ENCODE data around the gene MLLT6. TPM values are rescaled to one million over a fixed set of nuclear protein-coding genes. Genes with fewer than 3 reads are reported as not detected.

The MLLT6 gene
- polyA plus RNA-seq, 2 of the 4 experiments (the other 2 are of a cell fraction): 28.3 to 28.9 TPM

DNA sequence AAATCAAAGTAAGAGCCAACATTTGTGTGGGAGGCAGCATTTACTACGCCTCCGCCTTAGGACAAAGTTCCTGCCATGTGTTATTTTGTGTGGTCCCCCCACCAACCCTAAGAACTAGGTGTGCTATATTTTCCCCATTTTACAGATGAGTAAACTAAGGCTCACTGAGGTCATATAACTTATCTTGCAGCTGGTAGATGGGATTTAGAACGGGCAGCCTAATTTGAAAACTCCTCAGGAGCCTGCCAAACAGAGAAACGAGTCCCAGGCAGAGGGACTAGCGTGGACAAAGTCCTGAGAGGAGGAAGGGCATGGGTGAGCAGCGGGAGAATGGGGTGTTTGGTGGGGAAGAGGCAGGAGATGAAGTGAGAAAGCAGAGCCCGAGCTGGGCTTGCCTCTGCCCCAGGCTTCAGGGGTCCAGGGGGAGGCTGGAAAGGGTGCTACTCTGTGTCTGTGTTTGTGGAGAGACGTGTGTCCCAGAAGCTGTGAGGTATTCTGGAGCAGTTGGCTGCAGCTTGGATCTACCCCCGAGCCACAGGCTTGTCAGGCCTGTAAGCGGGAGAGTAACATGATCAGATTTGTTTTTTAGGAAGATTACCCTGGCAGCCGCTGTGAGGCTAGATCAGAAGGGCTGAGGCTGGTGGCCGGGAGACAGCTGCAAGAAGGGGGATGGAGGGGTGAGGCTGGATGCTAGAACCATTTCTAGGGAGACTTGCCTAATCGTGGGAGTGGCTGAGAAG is 5.0 kb downstream of the MLLT6 start:
- POLR2A ChIA-PET: interaction anchor here (0.9 kb wide), 1 partner anchor 42 kb away, joined by 3 read pairs; no protein-coding TSS in a partner anchor
- 80% methylated on average over 13 of the region's 13 CpGs for WGBS (ENCODE audit: missing lambda C conversion rate)

GRCh38 chr17:38710604-38710962 is 5.5 kb downstream of the MLLT6 start:
- FAIRE-seq: no peak
- H3K9me3 ChIP-seq: no peaks in the 10 kb centered on the region
- peak in 1 of 2 experiments; percentile 3; a peak in 1 of 6 replicates for ATAC-seq
- no peak overlapping the region for H3K4me3 ChIP-seq
- WGBS (ENCODE audit: missing lambda C conversion rate): 94% methylated on average over 3 of the region's 3 CpGs
- CTCF ChIA-PET: interaction anchor here (0.8 to 5.7 kb wide), 11 partner anchors 9 to 442 kb away, joined by 3 to 64 read pairs (median 6); no protein-coding TSS in a partner anchor
- no peak for TF ChIP-seq ZC3H11A (IDR thresholded peaks at IDR 0.05)
- no peak for TF ChIP-seq SMC3 (IDR thresholded peaks at IDR 0.05)
- no peak for TF ChIP-seq FOSL2 (IDR thresholded peaks at IDR 0.05)
- no peak for TF ChIP-seq FOSL2 (CRISPR knock-in tag; IDR thresholded peaks at IDR 0.05)
- TF ChIP-seq TP53 (CRISPR knock-in tag; IDR thresholded peaks at IDR 0.05): no peak
- TF ChIP-seq ZFP36 (IDR thresholded peaks at IDR 0.05; ENCODE audit: borderline replicate concordance, partially characterized antibody): no peak
- TF ChIP-seq JUNB (IDR thresholded peaks at IDR 0.05): no peak
- TF ChIP-seq, protein P1, sequence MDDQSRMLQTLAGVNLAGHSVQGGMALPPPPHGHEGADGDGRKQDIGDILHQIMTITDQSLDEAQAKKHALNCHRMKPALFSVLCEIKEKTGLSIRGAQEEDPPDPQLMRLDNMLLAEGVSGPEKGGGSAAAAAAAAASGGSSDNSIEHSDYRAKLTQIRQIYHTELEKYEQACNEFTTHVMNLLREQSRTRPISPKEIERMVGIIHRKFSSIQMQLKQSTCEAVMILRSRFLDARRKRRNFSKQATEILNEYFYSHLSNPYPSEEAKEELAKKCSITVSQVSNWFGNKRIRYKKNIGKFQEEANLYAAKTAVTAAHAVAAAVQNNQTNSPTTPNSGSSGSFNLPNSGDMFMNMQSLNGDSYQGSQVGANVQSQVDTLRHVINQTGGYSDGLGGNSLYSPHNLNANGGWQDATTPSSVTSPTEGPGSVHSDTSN (IDR thresholded peaks at IDR 0.05): no peak
- no peak for TF ChIP-seq TFCP2L1 (CRISPR knock-in tag; IDR thresholded peaks at IDR 0.05)
- TF ChIP-seq, protein P2, sequence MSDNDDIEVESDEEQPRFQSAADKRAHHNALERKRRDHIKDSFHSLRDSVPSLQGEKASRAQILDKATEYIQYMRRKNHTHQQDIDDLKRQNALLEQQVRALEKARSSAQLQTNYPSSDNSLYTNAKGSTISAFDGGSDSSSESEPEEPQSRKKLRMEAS (IDR thresholded peaks at IDR 0.05): no peak
- TF ChIP-seq EHF (CRISPR knock-in tag; IDR thresholded peaks at IDR 0.05): no peak
- no peak for TF ChIP-seq ZNF302 (CRISPR knock-in tag; IDR thresholded peaks at IDR 0.05)
- no peak for TF ChIP-seq BCL3 (IDR thresholded peaks at IDR 0.05)
- no peak for TF ChIP-seq NFE2L2 (conservative IDR thresholded peaks at IDR 0.05; ENCODE audit: low read length)
- no peak for TF ChIP-seq RFX5 (IDR thresholded peaks at IDR 0.05)
- TF ChIP-seq CBX8 (IDR thresholded peaks at IDR 0.05): no peak
- no peak for TF ChIP-seq PHF8 (IDR thresholded peaks at IDR 0.05; ENCODE audit: borderline replicate concordance, low read depth)
- no peak for TF ChIP-seq CHD4 (IDR thresholded peaks at IDR 0.05; ENCODE audit: borderline replicate concordance)
- no peak for DNase-seq (ENCODE audit: low read depth in 1 of 2, low spot score in 1 of 2)
- POLR2A ChIA-PET: interaction anchor here (0.9 kb wide), 1 partner anchor 41 kb away, joined by 3 read pairs; no protein-coding TSS in a partner anchor
- no peak overlapping the region for H3K27ac ChIP-seq
- H3K4me2 ChIP-seq: no peak overlapping the region
- peaks cover 16% of the 10 kb centered on the region for H3K4me1 ChIP-seq

More for the DNA sequence above, 5.0 kb downstream of the MLLT6 start:
- DNase-seq (ENCODE audit: low read depth in 1 of 2, low spot score in 1 of 2) (no peak), ATAC-seq (no peak), FAIRE-seq (no peak)
- CTCF ChIA-PET: interaction anchor here (0.8 to 5.7 kb wide), 14 partner anchors 8 to 443 kb away, joined by 3 to 64 read pairs (median 6); no protein-coding TSS in a partner anchor
- no peak overlapping the region for H3K4me3 ChIP-seq
- TF ChIP-seq, protein P3, sequence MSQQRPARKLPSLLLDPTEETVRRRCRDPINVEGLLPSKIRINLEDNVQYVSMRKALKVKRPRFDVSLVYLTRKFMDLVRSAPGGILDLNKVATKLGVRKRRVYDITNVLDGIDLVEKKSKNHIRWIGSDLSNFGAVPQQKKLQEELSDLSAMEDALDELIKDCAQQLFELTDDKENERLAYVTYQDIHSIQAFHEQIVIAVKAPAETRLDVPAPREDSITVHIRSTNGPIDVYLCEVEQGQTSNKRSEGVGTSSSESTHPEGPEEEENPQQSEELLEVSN (IDR thresholded peaks at IDR 0.05; ENCODE audit: borderline replicate concordance, low read depth): no peak
- no peak for TF ChIP-seq ESRRA (IDR thresholded peaks at IDR 0.05; ENCODE audit: borderline replicate concordance, low read length)
- TF ChIP-seq KDM1A (IDR thresholded peaks at IDR 0.05; ENCODE audit: low read depth): no peak
- TF ChIP-seq CBX2 (IDR thresholded peaks at IDR 0.05; ENCODE audit: borderline replicate concordance, low read depth): no peak
- TF ChIP-seq, protein P2 (IDR thresholded peaks at IDR 0.05): no peak
- no peak for TF ChIP-seq HDAC2 (IDR thresholded peaks at IDR 0.05)
- TF ChIP-seq RAD21 (conservative IDR thresholded peaks at IDR 0.05 in 1 of 2, IDR thresholded peaks at IDR 0.05 in 1 of 2): no peak
- TF ChIP-seq TP53 (CRISPR knock-in tag; IDR thresholded peaks at IDR 0.05): no peak
- TF ChIP-seq BHLHE40 (IDR thresholded peaks at IDR 0.05; ENCODE audit: low read depth, low read length): no peak
- TF ChIP-seq JUNB (IDR thresholded peaks at IDR 0.05): no peak
- no peak for TF ChIP-seq EHF (CRISPR knock-in tag; IDR thresholded peaks at IDR 0.05)
- no peak for TF ChIP-seq HOXB5 (CRISPR knock-in tag; IDR thresholded peaks at IDR 0.05)
- TF ChIP-seq HOXB13 (CRISPR knock-in tag; IDR thresholded peaks at IDR 0.05; ENCODE audit: low read depth): no peak
- no peak for TF ChIP-seq ZFP36 (IDR thresholded peaks at IDR 0.05; ENCODE audit: borderline replicate concordance, partially characterized antibody)
- no peak for TF ChIP-seq MAFK (IDR thresholded peaks at IDR 0.05; ENCODE audit: partially characterized antibody)
- no peak for TF ChIP-seq SMC3 (IDR thresholded peaks at IDR 0.05)
- no peak for TF ChIP-seq PHF8 (IDR thresholded peaks at IDR 0.05; ENCODE audit: borderline replicate concordance, low read depth)
- TF ChIP-seq NFE2L2 (conservative IDR thresholded peaks at IDR 0.05; ENCODE audit: low read length): no peak
- H3K4me2 ChIP-seq: no peak overlapping the region
- H3K27ac ChIP-seq: no peak overlapping the region
- H3K9me3 ChIP-seq: no peaks in the 10 kb centered on the region
- peaks cover 16% of the 10 kb centered on the region for H3K4me1 ChIP-seq

Data from A549 (cell line).